ENCODE data around the gene PCDHA10. TPM values are rescaled to one million over a fixed set of nuclear protein-coding genes. Genes with fewer than 3 reads are reported as not detected.
"Not testable (repeated sequence)": the region's sequence is repeated elsewhere in the genome, so short reads cannot be mapped to it uniquely, and the experiment has no call there.

PCDHA10 gene
- polyA plus RNA-seq, 1 donor from 2014 or later: not detected

GRCh38 chr5:140869555-140869886 lies 13.8 kb downstream of the PCDHA10 start:
- H3K4me3 Mint-ChIP-seq: no peak overlapping the region
- H3K27me3 Mint-ChIP-seq: peaks cover 6% of the 10 kb centered on the region
- H3K4me1 Mint-ChIP-seq: no peaks in the 10 kb centered on the region
- H3K9me3 Mint-ChIP-seq: peaks cover 7 to 16% (median 9%) of the 10 kb centered on the region in 3 donors
- H3K27ac Mint-ChIP-seq: no peak overlapping the region
- H3K36me3 Mint-ChIP-seq: no peaks in the 10 kb centered on the region

GRCh38 chr5:140870221-140871201 lies 14.8 kb downstream of the PCDHA10 start:
- Mint-ChIP-seq H3K9me3 (peaks cover 7 to 16% (median 10%) of the 10 kb centered on the region in 3 donors), H3K36me3 (no peaks in the 10 kb centered on the region), H3K4me1 (no peaks in the 10 kb centered on the region), H3K4me3 (no peak overlapping the region), H3K27me3 (peaks cover 8% of the 10 kb centered on the region), H3K27ac (no peak overlapping the region)

DNA sequence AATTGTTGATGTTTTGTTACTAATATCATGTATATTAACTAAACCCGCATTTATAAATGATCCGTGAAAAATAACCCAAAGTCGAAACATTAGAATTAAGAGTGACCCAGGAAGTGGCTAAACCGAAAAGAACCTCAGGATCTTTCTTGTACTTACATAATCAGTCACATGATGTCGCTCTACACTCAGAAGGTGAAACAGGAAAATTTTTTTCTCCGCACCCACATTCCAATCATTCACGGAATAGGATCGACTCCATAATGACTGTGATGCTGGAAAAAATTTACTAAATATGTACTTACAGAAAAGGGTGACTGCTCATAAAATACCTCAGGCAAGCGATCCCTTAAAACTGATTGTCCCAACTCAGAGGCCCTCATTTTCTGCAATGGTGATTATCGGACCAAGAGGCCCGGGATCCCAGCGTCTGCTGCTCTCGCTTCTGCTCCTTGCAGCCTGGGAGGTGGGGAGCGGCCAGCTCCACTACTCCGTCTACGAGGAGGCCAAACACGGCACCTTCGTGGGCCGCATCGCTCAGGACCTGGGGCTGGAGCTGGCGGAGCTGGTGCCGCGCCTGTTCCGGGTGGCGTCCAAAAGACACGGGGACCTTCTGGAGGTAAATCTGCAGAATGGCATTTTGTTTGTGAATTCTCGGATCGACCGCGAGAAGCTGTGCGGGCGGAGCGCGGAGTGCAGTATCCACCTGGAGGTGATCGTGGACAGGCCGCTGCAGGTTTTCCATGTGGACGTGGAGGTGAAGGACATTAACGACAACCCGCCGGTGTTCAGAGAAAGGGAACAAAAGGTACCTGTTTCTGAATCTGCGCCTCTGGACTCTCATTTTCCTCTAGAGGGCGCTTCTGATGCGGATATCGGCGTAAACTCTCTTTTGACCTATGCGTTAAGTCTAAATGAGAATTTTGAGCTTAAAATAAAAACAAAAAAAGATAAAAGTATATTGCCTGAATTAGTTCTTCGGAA lies 19.7 kb downstream of the PCDHA10 start, which contains the start of gene PCDHA12:
PCDHA12 (plus strand) TSS at position 224 of the 981 bp plus-strand sequence; CDS start at position 389, 165 bp downstream.
- no peak within 1 kb of the TSS for H3K27ac Mint-ChIP-seq
- peaks cover 6 to 16% (median 8%) of the 10 kb centered on the region in 3 donors for H3K9me3 Mint-ChIP-seq
- no peak within 1 kb of the TSS for H3K4me3 Mint-ChIP-seq
- no peaks in the 10 kb centered on the region for H3K4me1 Mint-ChIP-seq
- peaks cover 2% of the 10 kb centered on the region for H3K36me3 Mint-ChIP-seq
- H3K27me3 Mint-ChIP-seq: peaks cover 3% of the 10 kb centered on the region

DNA sequence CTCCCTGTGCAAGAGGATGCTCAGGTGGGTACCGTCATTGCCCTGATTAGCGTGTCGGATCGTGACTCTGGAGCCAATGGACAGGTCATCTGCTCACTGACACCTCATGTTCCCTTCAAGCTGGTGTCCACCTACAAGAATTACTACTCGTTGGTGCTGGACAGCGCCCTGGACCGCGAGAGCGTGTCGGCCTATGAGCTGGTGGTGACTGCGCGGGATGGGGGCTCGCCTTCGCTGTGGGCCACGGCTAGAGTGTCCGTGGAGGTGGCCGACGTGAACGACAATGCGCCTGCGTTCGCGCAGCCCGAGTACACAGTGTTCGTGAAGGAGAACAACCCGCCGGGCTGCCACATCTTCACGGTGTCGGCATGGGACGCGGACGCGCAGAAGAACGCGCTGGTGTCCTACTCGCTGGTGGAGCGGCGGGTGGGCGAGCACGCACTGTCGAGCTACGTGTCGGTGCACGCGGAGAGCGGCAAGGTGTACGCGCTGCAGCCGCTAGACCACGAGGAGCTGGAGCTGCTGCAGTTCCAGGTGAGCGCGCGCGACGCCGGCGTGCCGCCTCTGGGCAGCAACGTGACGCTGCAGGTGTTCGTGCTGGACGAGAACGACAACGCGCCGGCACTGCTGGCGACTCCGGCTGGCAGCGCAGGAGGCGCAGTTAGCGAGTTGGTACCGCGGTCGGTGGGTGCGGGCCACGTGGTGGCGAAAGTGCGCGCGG lies 21.0 kb downstream of the PCDHA10 start:
- H3K27ac Mint-ChIP-seq, H3K4me1 Mint-ChIP-seq, H3K27me3 Mint-ChIP-seq: not testable (repeated sequence)

GRCh38 chr5:140877262-140877581 lies 21.5 kb downstream of the PCDHA10 start:
- peaks cover 2% of the 10 kb centered on the region for H3K36me3 Mint-ChIP-seq
- H3K27me3 Mint-ChIP-seq: peaks cover 3% of the 10 kb centered on the region
- H3K4me3 Mint-ChIP-seq: no peak overlapping the region
- no peaks in the 10 kb centered on the region for H3K4me1 Mint-ChIP-seq
- H3K9me3 Mint-ChIP-seq: peaks cover 11 to 22% (median 16%) of the 10 kb centered on the region in 3 donors
- no peak overlapping the region for H3K27ac Mint-ChIP-seq

More for the DNA sequence above, 21.0 kb downstream of the PCDHA10 start:
- peaks cover 10 to 21% (median 20%) of the 10 kb centered on the region in 3 donors for H3K9me3 Mint-ChIP-seq
- H3K4me3 Mint-ChIP-seq, H3K36me3 Mint-ChIP-seq: not testable (repeated sequence)

DNA sequence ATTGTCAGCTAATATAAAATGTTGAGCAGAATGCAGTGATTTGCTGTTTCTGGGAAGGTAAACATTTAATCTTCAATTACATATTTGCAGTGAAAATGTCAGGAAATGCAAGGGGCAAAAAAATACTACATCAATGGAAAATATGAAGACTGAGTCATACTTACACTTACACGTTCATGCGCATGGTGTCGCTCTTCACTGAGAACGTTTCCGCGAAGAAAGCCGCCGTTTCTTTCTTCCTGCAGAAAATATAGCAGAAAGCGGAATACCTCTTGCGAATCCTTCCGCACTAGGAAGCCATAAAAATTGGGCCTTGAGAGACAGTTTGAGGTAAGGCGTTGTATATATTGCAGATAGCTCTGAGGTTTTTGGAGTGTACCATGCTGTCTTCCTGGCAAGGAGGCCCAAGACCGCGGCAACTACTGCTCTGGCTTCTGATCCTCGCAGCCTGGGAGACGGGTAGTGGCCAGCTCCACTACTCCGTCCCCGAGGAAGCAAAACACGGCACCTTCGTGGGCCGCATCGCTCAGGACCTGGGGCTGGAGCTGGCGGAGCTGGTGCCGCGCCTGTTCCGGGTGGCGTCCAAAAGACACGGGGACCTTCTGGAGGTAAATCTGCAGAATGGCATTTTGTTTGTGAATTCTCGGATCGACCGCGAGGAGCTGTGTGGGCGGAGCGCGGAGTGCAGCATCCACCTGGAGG lies 26.3 kb downstream of the PCDHA10 start, which contains the start of gene PCDHA13:
PCDHA13 (plus strand) TSS at position 236 of the 702 bp plus-strand sequence; CDS start at position 381, 145 bp downstream.
- H3K4me3 Mint-ChIP-seq: no peak within 1 kb of the TSS
- H3K27me3 Mint-ChIP-seq: peaks cover 1% of the 10 kb centered on the region
- peaks cover 2% of the 10 kb centered on the region for H3K36me3 Mint-ChIP-seq
- no peak within 1 kb of the TSS for H3K27ac Mint-ChIP-seq
- H3K9me3 Mint-ChIP-seq: peaks cover 10 to 22% (median 15%) of the 10 kb centered on the region in 3 donors
- no peaks in the 10 kb centered on the region for H3K4me1 Mint-ChIP-seq

DNA sequence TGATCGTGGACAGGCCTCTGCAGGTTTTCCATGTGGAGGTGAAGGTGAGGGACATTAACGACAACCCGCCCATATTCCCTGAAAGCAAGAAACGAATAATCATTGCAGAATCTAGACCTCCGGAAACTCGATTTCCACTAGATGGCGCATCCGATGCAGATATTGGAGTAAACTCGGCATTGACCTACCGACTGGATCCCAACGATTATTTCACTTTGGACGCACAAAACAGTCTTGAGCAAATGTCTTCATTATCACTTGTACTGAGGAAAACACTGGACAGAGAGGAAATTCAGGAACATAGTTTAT lies 26.8 kb downstream of the PCDHA10 start:
- no peak overlapping the region for H3K4me3 Mint-ChIP-seq
- H3K27ac Mint-ChIP-seq: no peak overlapping the region
- H3K36me3 Mint-ChIP-seq: peaks cover 4% of the 10 kb centered on the region
- no peaks in the 10 kb centered on the region for H3K4me1 Mint-ChIP-seq
- peaks cover 10 to 26% (median 15%) of the 10 kb centered on the region in 3 donors for H3K9me3 Mint-ChIP-seq
- peaks cover 1% of the 10 kb centered on the region for H3K27me3 Mint-ChIP-seq

DNA sequence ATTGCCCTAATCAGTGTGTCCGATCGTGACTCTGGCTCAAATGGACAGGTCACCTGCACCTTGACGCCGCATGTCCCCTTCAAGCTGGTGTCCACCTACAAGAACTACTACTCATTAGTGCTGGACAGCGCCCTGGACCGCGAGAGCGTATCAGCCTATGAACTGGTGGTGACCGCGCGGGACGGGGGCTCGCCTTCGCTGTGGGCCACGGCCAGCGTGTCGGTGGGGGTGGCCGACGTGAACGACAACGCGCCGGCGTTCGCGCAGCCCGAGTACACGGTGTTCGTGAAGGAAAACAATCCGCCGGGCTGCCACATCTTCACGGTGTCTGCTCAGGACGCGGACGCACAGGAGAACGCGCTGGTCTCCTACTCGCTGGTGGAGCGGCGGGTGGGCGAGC lies 27.7 kb downstream of the PCDHA10 start:
- Mint-ChIP-seq H3K4me3 (no peak overlapping the region), H3K27me3 (peaks cover 1% of the 10 kb centered on the region), H3K4me1 (no peaks in the 10 kb centered on the region), H3K27ac (no peak overlapping the region), H3K36me3 (peaks cover 4% of the 10 kb centered on the region), H3K9me3 (peaks cover 10 to 31% (median 16%) of the 10 kb centered on the region in 3 donors)

DNA sequence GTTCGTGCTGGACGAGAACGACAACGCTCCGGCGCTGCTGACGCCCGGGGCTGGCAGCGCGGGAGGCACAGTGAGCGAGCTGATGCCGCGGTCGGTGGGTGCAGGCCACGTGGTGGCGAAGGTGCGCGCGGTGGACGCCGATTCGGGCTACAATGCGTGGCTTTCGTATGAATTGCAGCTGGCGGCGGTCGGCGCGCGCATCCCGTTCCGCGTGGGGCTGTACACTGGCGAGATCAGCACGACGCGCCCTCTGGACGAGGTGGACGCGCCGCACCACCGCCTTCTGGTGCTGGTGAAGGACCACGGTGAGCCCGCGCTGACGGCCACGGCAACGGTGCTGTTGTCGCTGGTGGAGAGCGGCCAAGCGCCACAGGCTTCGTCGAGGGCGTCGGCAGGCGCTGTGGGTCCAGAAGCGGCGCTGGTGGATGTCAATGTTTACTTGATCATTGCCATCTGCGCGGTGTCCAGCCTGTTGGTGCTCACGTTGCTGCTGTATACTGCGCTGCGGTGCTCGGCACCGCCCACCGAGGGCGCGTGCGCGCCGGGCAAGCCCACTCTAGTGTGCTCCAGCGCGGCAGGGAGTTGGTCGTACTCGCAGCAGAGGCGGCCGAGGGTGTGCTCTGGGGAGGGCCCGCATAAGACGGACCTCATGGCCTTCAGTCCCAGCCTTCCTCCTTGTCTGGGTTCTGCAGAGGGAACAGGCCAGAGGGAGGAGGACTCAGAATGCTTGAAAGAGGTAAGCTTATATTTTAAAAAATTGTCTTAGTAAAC lies 28.4 kb downstream of the PCDHA10 start:
- Mint-ChIP-seq H3K4me3 (no peak overlapping the region), H3K9me3 (peaks cover 10 to 31% (median 16%) of the 10 kb centered on the region in 3 donors), H3K27ac (no peak overlapping the region), H3K27me3 (peaks cover 1% of the 10 kb centered on the region), H3K4me1 (no peaks in the 10 kb centered on the region), H3K36me3 (peaks cover 2% of the 10 kb centered on the region)

DNA sequence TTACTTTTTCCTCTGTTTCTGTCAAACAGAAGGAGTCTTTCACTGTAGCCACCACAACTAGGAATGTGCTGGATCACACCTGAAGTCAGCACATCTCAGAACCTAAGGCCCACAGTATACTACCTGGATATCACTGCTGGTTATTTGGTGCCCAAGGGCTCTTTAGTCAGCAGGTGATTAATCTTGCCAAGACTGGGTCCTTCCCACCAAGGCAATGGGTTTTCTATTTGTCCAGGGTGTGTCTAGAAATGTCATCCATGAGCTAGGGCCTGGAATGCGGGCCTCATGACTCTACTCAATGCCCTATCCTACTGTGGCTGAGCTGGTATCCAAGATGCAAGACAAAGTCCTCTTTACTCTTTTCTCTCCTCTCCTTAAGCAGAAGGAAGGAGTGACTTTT lies 60.6 kb downstream of the PCDHA10 start:
- H3K36me3 Mint-ChIP-seq: no peaks in the 10 kb centered on the region
- no peaks in the 10 kb centered on the region for H3K27me3 Mint-ChIP-seq
- no peak overlapping the region for H3K27ac Mint-ChIP-seq
- no peak overlapping the region for H3K4me3 Mint-ChIP-seq
- no peaks in the 10 kb centered on the region for H3K4me1 Mint-ChIP-seq
- peaks cover 5 to 23% (median 5%) of the 10 kb centered on the region in 3 donors for H3K9me3 Mint-ChIP-seq

Other genes starting within 250 kb of the PCDHA10 start
- 1.5 TPM for gene CD14, start 222.7 kb upstream of the PCDHA10 start, polyA plus RNA-seq
- 14.7 TPM for gene TMCO6, start 216.4 kb upstream of the PCDHA10 start, polyA plus RNA-seq
- gene NDUFA2, start 208.3 kb upstream of the PCDHA10 start, polyA plus RNA-seq: 154 TPM
- gene IK, start 208.1 kb upstream of the PCDHA10 start, polyA plus RNA-seq: 165 TPM
- gene WDR55, start 191.0 kb upstream of the PCDHA10 start, polyA plus RNA-seq: 13.5 TPM
- not detected for gene DND1, start 182.3 kb upstream of the PCDHA10 start, polyA plus RNA-seq
- gene HARS1, start 164.5 kb upstream of the PCDHA10 start, polyA plus RNA-seq: 43.4 TPM
- 19.0 TPM for gene HARS2, start 164.4 kb upstream of the PCDHA10 start, polyA plus RNA-seq
- gene ZMAT2, start 155.4 kb upstream of the PCDHA10 start, polyA plus RNA-seq: 62.1 TPM
- not detected for gene PCDHA1, start 69.8 kb upstream of the PCDHA10 start, polyA plus RNA-seq
- gene PCDHA2, start 61.0 kb upstream of the PCDHA10 start, polyA plus RNA-seq: not detected
- gene PCDHA3, start 54.8 kb upstream of the PCDHA10 start, polyA plus RNA-seq: not detected
- not detected for gene PCDHA4, start 48.8 kb upstream of the PCDHA10 start, polyA plus RNA-seq
- not detected for gene PCDHA5, start 34.3 kb upstream of the PCDHA10 start, polyA plus RNA-seq
- not detected for gene PCDHA6, start 27.9 kb upstream of the PCDHA10 start, polyA plus RNA-seq
- not detected for gene PCDHA7, start 21.6 kb upstream of the PCDHA10 start, polyA plus RNA-seq
- gene PCDHA8, start 14.7 kb upstream of the PCDHA10 start, polyA plus RNA-seq: not detected
- gene PCDHA9, start 7.5 kb upstream of the PCDHA10 start, polyA plus RNA-seq: not detected
- not detected for gene PCDHA11, start 13.1 kb downstream of the PCDHA10 start, polyA plus RNA-seq
- not detected for gene PCDHA12, start 19.4 kb downstream of the PCDHA10 start, polyA plus RNA-seq
- not detected for gene PCDHA13, start 26.2 kb downstream of the PCDHA10 start, polyA plus RNA-seq
- not detected for gene PCDHAC1, start 70.4 kb downstream of the PCDHA10 start, polyA plus RNA-seq
- gene PCDHAC2, start 110.6 kb downstream of the PCDHA10 start, polyA plus RNA-seq: not detected
- not detected for gene PCDHB1, start 195.5 kb downstream of the PCDHA10 start, polyA plus RNA-seq
- gene PCDHB2, start 238.7 kb downstream of the PCDHA10 start, polyA plus RNA-seq: not detected
- gene PCDHB3, start 244.6 kb downstream of the PCDHA10 start, polyA plus RNA-seq: not detected

All from IgD-negative memory B cell (primary cell).